HEK293 (cell line): ENCODE data around the gene CAP2.

Experiments used
- BCL11A ChIP-seq: fragments of 450-650 bp; formaldehyde crosslinking; IDR thresholded peaks from 2 replicates; pipeline ENCODE4 v1.5.1; 2016; ENCODE audit warnings: low read depth, missing biosample characterization, missing genetic modification characterization
- CTCF ChIP-seq: fragments of 450-650 bp; formaldehyde crosslinking; IDR thresholded peaks from 2 replicates; pipeline ENCODE4 v1.5.1; 2016; ENCODE audit warnings: missing biosample characterization, missing genetic modification characterization
- PRDM1 ChIP-seq: fragments of 450-650 bp; formaldehyde crosslinking; IDR thresholded peaks from 2 replicates; pipeline ENCODE4; 2016; ENCODE audit warnings: missing biosample characterization, missing genetic modification characterization
- SP2 ChIP-seq: fragments of 450-650 bp; formaldehyde crosslinking; IDR thresholded peaks from 2 replicates; pipeline ENCODE4 v1.5.1; 2016; ENCODE audit warnings: missing biosample characterization, missing genetic modification characterization
- YY1 ChIP-seq: fragments of 450-650 bp; formaldehyde crosslinking; IDR thresholded peaks from 2 replicates; pipeline ENCODE4 v1.5.1; 2018; ENCODE audit warnings: missing biosample characterization, missing genetic modification characterization
- ZFP69B ChIP-seq: fragments of 450-650 bp; formaldehyde crosslinking; IDR thresholded peaks from 2 replicates; pipeline ENCODE4 v1.5.1; 2016; ENCODE audit warnings: missing biosample characterization, missing genetic modification characterization
- ZNF138 ChIP-seq: fragments of 450-650 bp; formaldehyde crosslinking; IDR thresholded peaks from 2 replicates; pipeline ENCODE4 v1.5.1; 2016; ENCODE audit warnings: missing biosample characterization, missing genetic modification characterization, borderline replicate concordance
- ZNF2 ChIP-seq: fragments of 450-650 bp; formaldehyde crosslinking; IDR thresholded peaks from 2 replicates; pipeline ENCODE4 v1.5.1; 2016; ENCODE audit warnings: missing biosample characterization, missing genetic modification characterization
- ZNF239 ChIP-seq: fragments of 450-650 bp; formaldehyde crosslinking; IDR thresholded peaks from 2 replicates; pipeline ENCODE4 v1.5.1; 2016; ENCODE audit warnings: missing biosample characterization, missing genetic modification characterization
- ZNF394 ChIP-seq: fragments of 450-650 bp; formaldehyde crosslinking; IDR thresholded peaks from 2 replicates; pipeline ENCODE4 v1.5.1; 2016; ENCODE audit warnings: missing biosample characterization, missing genetic modification characterization, mild to moderate bottlenecking, moderate library complexity, borderline replicate concordance
- ZNF558 ChIP-seq: fragments of 450-650 bp; formaldehyde crosslinking; IDR thresholded peaks from 2 replicates; pipeline ENCODE4 v1.5.1; 2016; ENCODE audit warnings: missing biosample characterization, missing genetic modification characterization
- ZNF658 ChIP-seq: fragments of 450-650 bp; formaldehyde crosslinking; IDR thresholded peaks from 2 replicates; pipeline ENCODE4; 2016; ENCODE audit warnings: missing biosample characterization, missing genetic modification characterization

- TF ChIP-seq CTCF (tag by site-specific recombination) (no peak), SP2 (no peak), PRDM1 (tag by site-specific recombination) (no peak), ZFP69B (no peak), ZNF239 (no peak), ZNF558 (tag by site-specific recombination) (no peak), YY1 (no peak), ZNF658 (tag by site-specific recombination) (no peak), ZNF394 (no peak), ZNF138 (tag by site-specific recombination) (no peak), ZNF2 (tag by site-specific recombination) (no peak), BCL11A (tag by site-specific recombination) (no peak)
Measured at GRCh38 chr6:17397764-17398194, 4.4 kb downstream of the CAP2 start.
